SK-N-MC (cell line): Measurements from ENCODE around the gene UQCC2.

ENCODE experiments used
- DNase-seq: peaks from one replicate; pipeline ENCODE4 v3.0.0-alpha.2; 2011; ENCODE audit warnings: low read depth, low spot score
- H3K27ac ChIP-seq: fragments of 200-600 bp; sonication (generic); 2 replicates; pipeline ENCODE4 v1.5.1; 2016; ENCODE audit warnings: mixed run types
- H3K36me3 ChIP-seq: fragments of 200-600 bp; sonication (generic); 2 replicates; pipeline ENCODE4 v1.6.1; 2017; ENCODE audit warnings: antibody characterized with exemption, low read length, mixed read lengths; ENCODE audit not compliant: insufficient read depth
- H3K4me3 ChIP-seq: fragments of 200-600 bp; sonication (generic); 2 replicates; pipeline ENCODE4 v1.5.1; 2016
- H3K9ac ChIP-seq: fragments of 200-600 bp; sonication (generic); 2 replicates; pipeline ENCODE4 v1.8.0; 2017; ENCODE audit warnings: mixed run types, mixed read lengths; ENCODE audit not compliant: insufficient read length
- H3K9me3 ChIP-seq: fragments of 200-600 bp; sonication (generic); 2 replicates; pipeline ENCODE4 v1.6.1; 2017; ENCODE audit warnings: low read depth, mild to moderate bottlenecking, antibody characterized with exemption, low read length, moderate library complexity, mixed read lengths
- EZH2 ChIP-seq: fragments of 200-600 bp; sonication (generic); IDR thresholded peaks from one replicate; pipeline ENCODE4 v1.6.1; 2017; ENCODE audit warnings: antibody characterized with exemption
- FOXP2 ChIP-seq: optimal IDR thresholded peaks from 2 replicates; pipeline ENCODE3; 2011; ENCODE audit warnings: mild to moderate bottlenecking, moderate library complexity; ENCODE audit not compliant: insufficient read depth; ENCODE audit errors: extremely low read length, control extremely low read depth
- POLR2AphosphoS5 ChIP-seq: IDR thresholded peaks from 2 replicates; pipeline ENCODE4 v1.6.1; 2012; ENCODE audit warnings: mild to moderate bottlenecking, low read depth, low read length, borderline replicate concordance

UQCC2 gene

DNA sequence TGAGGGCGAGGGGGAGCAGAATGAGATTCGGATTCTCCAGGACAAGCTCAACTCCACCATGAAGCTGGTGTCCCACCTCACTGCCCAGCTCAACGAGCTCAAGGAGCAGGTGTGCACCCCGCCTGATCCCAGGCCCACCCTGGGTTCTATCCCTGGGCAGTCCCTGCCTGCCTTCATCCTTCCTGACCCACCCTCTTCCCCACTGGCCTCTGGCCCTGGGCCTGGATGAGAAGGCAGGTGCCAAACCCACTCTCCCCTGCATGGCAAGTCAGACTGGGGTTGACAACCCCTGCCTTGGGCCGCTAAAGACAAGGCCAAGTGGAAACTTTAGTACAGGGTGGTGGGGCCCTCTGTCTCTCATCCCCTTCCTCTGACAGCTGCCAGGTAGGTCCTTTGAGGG lies 16.5 kb downstream of the UQCC2 start:
- TF ChIP-seq POLR2AphosphoS5 (no peak), FOXP2 (no peak), EZH2 (no peak)
- H3K9me3 ChIP-seq, result no peaks in the 10 kb centered on the region
- H3K4me3 ChIP-seq, result no peak overlapping the region
- no peak overlapping the region for H3K27ac ChIP-seq
- H3K9ac ChIP-seq, result no peak overlapping the region
- H3K36me3 ChIP-seq, result peaks cover 75% of the 10 kb centered on the region
- DNase-seq, result no peak

DNA sequence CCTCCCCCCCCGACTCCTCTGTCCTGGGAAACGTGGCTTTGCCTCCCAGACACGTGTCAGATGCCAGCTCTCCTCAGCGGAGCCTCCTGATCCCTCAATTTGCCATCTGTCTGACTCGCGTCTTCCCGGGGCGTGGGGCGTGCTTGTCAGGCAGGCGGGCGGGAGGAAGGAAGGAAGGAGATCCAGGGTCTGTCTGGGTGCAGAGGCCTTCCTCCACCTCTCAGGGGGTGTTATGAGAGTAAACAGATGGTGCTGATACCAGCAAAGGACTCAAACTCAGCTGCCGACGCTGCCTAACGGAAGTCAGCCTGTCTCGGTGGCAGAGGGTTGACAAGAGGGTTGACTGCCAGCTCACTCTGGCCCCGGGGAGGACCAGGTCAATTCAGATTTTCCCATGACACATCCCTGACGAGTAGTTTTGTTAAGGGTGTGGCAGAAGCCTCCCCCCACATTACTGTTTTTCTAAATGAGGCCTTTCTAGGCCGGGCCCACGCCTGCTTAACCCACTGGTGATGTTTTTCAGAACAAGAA lies 17.0 kb downstream of the UQCC2 start:
- no peaks in the 10 kb centered on the region for H3K9me3 ChIP-seq
- TF ChIP-seq POLR2AphosphoS5 (0 out of 2 replicates have a peak, but pooled peaks have one; percentile 31), EZH2 (no peak), FOXP2 (no peak)
- H3K27ac ChIP-seq, result no peak overlapping the region
- peaks cover 72% of the 10 kb centered on the region for H3K36me3 ChIP-seq
- DNase-seq, result no peak
- H3K9ac ChIP-seq, result no peak overlapping the region
- H3K4me3 ChIP-seq, result no peak overlapping the region

DNA sequence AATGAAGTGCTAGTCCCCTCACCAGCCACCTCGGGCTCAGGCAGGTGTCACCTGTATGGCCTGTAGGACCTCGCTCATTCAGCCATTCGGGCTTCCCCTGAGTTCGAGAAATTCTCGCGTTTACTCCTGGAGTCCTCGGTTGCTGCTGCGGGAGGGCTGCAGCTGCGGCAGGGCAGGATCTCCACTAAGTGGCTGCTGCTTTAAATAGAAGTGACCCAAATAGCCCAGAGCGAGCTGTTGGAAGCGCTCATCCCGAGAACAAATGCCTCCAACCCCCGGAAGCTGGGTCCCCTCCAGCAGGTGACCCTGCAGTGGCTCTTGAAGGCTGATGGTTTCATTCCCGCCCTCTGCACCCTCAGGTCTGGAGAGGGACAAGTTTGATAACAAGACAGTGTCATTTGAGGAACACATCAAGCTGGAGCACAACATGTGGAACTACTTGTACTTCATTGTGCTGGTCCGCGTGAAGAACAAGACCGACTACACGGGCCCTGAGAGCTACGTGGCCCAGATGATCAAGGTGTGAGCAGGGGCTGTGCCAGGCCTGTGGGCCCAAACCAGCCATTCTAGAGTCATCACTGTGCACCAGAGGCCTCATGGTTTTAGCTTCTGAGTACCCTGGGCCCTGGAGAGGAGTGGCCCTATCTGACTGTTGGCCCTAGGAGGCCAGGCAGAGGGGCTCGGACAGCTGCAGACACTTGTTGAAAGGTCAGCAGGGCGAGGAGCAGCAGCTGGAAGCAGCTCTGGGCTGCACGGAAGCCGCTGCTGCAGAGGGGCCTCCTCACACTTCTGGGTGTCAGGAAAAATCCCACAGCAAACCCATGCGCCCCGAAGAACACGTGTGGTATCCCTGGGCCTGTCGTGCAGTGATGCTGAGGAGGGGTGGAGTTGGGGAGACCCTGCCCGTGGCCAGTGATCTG lies 18.1 kb downstream of the UQCC2 start:
- peaks cover 72% of the 10 kb centered on the region for H3K36me3 ChIP-seq
- TF ChIP-seq FOXP2, result no peak
- TF ChIP-seq EZH2, result no peak
- no peak for TF ChIP-seq POLR2AphosphoS5
- no peak for DNase-seq
- H3K9me3 ChIP-seq, result no peaks in the 10 kb centered on the region
- no peak overlapping the region for H3K9ac ChIP-seq
- H3K4me3 ChIP-seq, result no peak overlapping the region
- no peak overlapping the region for H3K27ac ChIP-seq

DNA sequence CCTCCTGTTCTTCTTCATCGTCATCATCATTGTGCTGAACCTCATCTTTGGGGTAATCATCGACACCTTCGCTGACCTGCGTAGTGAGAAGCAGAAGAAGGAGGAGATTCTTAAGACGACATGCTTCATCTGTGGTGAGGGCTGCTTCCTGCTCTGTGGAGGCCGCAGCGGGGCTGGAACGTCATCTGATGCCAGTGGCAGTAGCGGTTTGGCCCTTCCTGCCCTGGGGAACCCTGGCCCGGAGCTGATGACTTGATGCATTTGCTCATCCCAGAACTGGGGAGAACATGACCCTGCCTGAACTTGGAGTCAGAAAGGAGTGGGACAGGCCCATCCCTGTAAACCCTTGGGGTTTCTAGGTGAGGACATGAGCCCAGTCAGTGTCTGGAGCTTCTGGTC lies 18.7 kb downstream of the UQCC2 start:
- Histone ChIP-seq H3K4me3 (no peak overlapping the region), H3K9ac (no peak overlapping the region), H3K9me3 (no peaks in the 10 kb centered on the region), H3K36me3 (peaks cover 67% of the 10 kb centered on the region), H3K27ac (no peak overlapping the region)
- TF ChIP-seq EZH2 (no peak), FOXP2 (no peak), POLR2AphosphoS5 (no peak; the same call in 1 of the 2 replicates)
- DNase-seq, result no peak

GRCh38 chr6:33692078-33692759 lies 19.3 kb downstream of the UQCC2 start:
- Histone ChIP-seq H3K9me3 (no peaks in the 10 kb centered on the region), H3K27ac (no peak overlapping the region), H3K4me3 (no peak overlapping the region), H3K9ac (no peak overlapping the region), H3K36me3 (peaks cover 63% of the 10 kb centered on the region; the same call in 1 of the 2 replicates)
- TF ChIP-seq POLR2AphosphoS5, result peak; percentile 5; the same call in 1 of the 2 replicates
- TF ChIP-seq FOXP2, result no peak
- no peak for DNase-seq

- no peak for DNase-seq
- TF ChIP-seq POLR2AphosphoS5 (no peak), EZH2 (no peak), FOXP2 (no peak)
- Histone ChIP-seq H3K9me3 (no peaks in the 10 kb centered on the region), H3K4me3 (no peak overlapping the region), H3K9ac (no peak overlapping the region), H3K27ac (no peak overlapping the region), H3K36me3 (peaks cover 64% of the 10 kb centered on the region; the same call in 1 of the 2 replicates)
These were observed 19.9 kb downstream of the UQCC2 start for GRCh38 chr6:33691456-33692077.

GRCh38 chr6:33690766-33691165 lies 20.7 kb downstream of the UQCC2 start:
- TF ChIP-seq POLR2AphosphoS5, result no peak
- no peak for TF ChIP-seq FOXP2
- no peak for TF ChIP-seq EZH2
- no peak overlapping the region for H3K4me3 ChIP-seq
- no peak overlapping the region for H3K27ac ChIP-seq
- no peaks in the 10 kb centered on the region for H3K9me3 ChIP-seq
- peaks cover 64% of the 10 kb centered on the region; the same call in 1 of the 2 replicates for H3K36me3 ChIP-seq
- no peak for DNase-seq
- H3K9ac ChIP-seq, result no peak overlapping the region

GRCh38 chr6:33689879-33690278 lies 21.6 kb downstream of the UQCC2 start:
- Histone ChIP-seq H3K27ac (no peak overlapping the region), H3K9me3 (no peaks in the 10 kb centered on the region), H3K9ac (no peak overlapping the region), H3K36me3 (peaks cover 69% of the 10 kb centered on the region; the same call in 1 of the 2 replicates), H3K4me3 (no peak overlapping the region)
- DNase-seq, result no peak
- TF ChIP-seq FOXP2 (no peak), POLR2AphosphoS5 (no peak)

DNA sequence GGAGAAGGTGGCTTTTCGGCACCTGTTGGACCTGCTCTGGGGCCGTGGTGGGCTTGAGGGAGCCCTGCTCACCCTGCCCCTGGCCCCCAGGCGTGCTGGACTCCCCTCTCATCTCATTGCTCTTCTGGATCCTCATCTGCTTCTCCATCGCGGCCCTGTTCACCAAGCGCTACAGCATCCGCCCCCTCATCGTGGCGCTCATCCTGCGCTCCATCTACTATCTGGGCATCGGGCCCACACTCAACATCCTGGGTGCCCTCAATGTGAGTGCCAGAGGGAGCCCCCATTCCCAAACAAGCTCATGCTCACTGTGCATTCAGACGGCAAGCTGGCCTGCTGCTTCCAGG lies 22.4 kb downstream of the UQCC2 start:
- Histone ChIP-seq H3K4me3 (no peak overlapping the region), H3K9ac (no peak overlapping the region), H3K27ac (no peak overlapping the region), H3K36me3 (peaks cover 73% of the 10 kb centered on the region; the same call in 1 of the 2 replicates), H3K9me3 (no peaks in the 10 kb centered on the region)
- TF ChIP-seq FOXP2 (no peak), EZH2 (no peak)
- DNase-seq, result no peak
